ENCODE results near the gene FOXO3.

The FOXO3 gene

GRCh38 chr6:108589244-108589791 is 28.6 kb downstream of the FOXO3 start:
- TF ChIP-seq, protein P1, sequence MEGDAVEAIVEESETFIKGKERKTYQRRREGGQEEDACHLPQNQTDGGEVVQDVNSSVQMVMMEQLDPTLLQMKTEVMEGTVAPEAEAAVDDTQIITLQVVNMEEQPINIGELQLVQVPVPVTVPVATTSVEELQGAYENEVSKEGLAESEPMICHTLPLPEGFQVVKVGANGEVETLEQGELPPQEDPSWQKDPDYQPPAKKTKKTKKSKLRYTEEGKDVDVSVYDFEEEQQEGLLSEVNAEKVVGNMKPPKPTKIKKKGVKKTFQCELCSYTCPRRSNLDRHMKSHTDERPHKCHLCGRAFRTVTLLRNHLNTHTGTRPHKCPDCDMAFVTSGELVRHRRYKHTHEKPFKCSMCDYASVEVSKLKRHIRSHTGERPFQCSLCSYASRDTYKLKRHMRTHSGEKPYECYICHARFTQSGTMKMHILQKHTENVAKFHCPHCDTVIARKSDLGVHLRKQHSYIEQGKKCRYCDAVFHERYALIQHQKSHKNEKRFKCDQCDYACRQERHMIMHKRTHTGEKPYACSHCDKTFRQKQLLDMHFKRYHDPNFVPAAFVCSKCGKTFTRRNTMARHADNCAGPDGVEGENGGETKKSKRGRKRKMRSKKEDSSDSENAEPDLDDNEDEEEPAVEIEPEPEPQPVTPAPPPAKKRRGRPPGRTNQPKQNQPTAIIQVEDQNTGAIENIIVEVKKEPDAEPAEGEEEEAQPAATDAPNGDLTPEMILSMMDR (IDR thresholded peaks at IDR 0.05) = no peak

- TF ChIP-seq, protein P1 (IDR thresholded peaks at IDR 0.05) = no peak
Observed at GRCh38 chr6:108591040-108591816, 30.5 kb downstream of the FOXO3 start.

- TF ChIP-seq, protein P1 (IDR thresholded peaks at IDR 0.05) = no peak
Observed at GRCh38 chr6:108592371-108593337, 31.9 kb downstream of the FOXO3 start.

- TF ChIP-seq, protein P1 (IDR thresholded peaks at IDR 0.05) = no peak
Observed at GRCh38 chr6:108594151-108594550, 33.4 kb downstream of the FOXO3 start.

DNA sequence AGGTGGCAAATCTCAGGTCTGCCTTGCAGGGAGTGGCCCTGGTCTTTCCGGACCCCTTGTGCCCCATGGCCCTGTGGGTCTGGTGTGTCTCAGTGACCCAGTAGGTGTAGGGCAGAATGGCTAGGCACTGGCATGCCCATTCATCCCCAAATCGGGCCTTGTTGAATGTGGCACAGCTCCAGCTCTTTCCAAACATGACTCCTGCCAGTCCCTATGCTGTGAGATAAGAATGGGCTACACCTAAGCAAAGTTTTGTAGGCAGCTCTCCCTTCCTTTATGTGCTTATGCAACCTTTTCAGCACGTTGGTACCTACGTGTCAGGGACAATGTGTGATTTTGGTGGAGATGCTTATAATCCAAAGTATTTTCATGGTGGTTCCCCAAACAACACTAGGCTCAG is 33.9 kb downstream of the FOXO3 start:
- TF ChIP-seq, protein P1 (IDR thresholded peaks at IDR 0.05) = no peak

- TF ChIP-seq, protein P1 (IDR thresholded peaks at IDR 0.05) = no peak
Observed at GRCh38 chr6:108596956-108597355, 36.2 kb downstream of the FOXO3 start.

DNA sequence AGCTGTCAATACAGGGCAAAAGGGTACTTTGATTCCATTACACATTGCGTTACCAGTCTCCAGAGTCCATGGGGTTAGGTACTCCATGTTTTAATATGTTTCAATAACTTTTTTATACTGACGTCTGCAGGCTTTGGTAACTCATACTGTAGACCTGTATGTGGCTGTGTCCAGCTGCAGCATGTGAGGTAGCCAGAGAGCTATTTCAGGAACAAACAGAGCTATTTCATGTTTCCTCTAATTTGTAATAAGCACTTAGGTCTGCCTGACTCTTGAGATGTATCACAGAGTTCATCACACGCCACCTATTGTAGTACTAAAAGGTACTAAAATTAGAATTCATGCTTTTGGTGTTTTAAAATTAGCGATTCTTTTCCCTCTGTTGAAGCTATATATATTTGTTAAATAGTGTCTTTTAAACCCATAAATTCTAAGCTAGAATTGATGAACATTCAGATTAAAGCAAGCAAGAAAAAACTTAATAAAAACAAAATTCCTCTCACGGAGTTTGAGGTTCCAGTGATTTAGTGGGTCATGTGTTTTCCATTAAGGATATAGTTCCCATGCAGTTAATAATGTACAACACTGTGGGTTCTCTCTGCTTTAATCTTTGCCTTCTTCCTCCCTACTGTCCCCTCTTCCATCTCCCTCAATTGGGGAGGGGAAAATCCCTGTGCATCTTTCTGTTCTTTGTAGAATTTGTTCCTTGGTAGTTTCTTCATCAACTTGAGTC is 37.0 kb downstream of the FOXO3 start:
- TF ChIP-seq, protein P1 (IDR thresholded peaks at IDR 0.05) = no peak

Data from LNCAP (cell line).